Colonic mucosa (tissue), 4 donors: ENCODE results near the gene MUC2. TPM values are rescaled to one million over a fixed set of nuclear protein-coding genes. Genes with fewer than 3 reads are reported as not detected.

Experiments used
- DNase-seq: peaks from one replicate; pipeline ENCODE4 v3.0.0-alpha.2; 2020
- H3K27ac ChIP-seq: fragments of 200-600 bp; one replicate; pipeline ENCODE4 v1.8.0; 2021
- H3K27me3 ChIP-seq: fragments of 200-600 bp; one replicate; pipeline ENCODE4 v1.8.0; 2021
- H3K36me3 ChIP-seq: fragments of 200-600 bp; one replicate; pipeline ENCODE4 v1.8.0; 2021
- H3K4me1 ChIP-seq: fragments of 200-600 bp; one replicate; pipeline ENCODE4 v1.8.0; 2021; ENCODE audit warnings: mild to moderate bottlenecking
- H3K4me3 ChIP-seq: fragments of 200-600 bp; one replicate; pipeline ENCODE4 v1.8.0; 2021
- H3K9ac ChIP-seq, 2 donors: one replicate each; pipeline ENCODE4 v1.7.0; 2013; ENCODE audit warnings: control low read depth in 2 of 2, low read depth in 2 of 2, low read length in 2 of 2
- H3K9me3 ChIP-seq: fragments of 200-600 bp; one replicate; pipeline ENCODE4 v1.8.0; 2021
- intact Hi-C: fragments of 100-400 bp; cut with DNase I; formaldehyde crosslinking; loops from one replicate; pipeline ENCODE4 v1.14.1; 2022
- total RNA-seq, 2 donors: library from RNA; stranded (reverse); fragmentation: NEBNext Ultra II Directional in 1 of 2; extraction: Animal tissue kit (Norgen Biotek cat#: 25700) in 1 of 2; gene quantifications; one replicate each; pipeline ENCODE4 v1.2.1, GENCODE V29; 2021
- TF ChIP-seq, protein P1 (sequence below): fragments of 200-600 bp; IDR thresholded peaks from one replicate; pipeline ENCODE4 v1.8.0; 2022; ENCODE audit warnings: antibody characterized with exemption, mild to moderate bottlenecking
- donor health status: healthy.
- donor health status: DM: no; HTN: no; CAD: no.
- donor health status: DM: no; HTN: no; CAD: no.

MUC2 gene
- total RNA-seq, 2 donors from 2014 or later: 1,230 to 1,438 TPM

DNA sequence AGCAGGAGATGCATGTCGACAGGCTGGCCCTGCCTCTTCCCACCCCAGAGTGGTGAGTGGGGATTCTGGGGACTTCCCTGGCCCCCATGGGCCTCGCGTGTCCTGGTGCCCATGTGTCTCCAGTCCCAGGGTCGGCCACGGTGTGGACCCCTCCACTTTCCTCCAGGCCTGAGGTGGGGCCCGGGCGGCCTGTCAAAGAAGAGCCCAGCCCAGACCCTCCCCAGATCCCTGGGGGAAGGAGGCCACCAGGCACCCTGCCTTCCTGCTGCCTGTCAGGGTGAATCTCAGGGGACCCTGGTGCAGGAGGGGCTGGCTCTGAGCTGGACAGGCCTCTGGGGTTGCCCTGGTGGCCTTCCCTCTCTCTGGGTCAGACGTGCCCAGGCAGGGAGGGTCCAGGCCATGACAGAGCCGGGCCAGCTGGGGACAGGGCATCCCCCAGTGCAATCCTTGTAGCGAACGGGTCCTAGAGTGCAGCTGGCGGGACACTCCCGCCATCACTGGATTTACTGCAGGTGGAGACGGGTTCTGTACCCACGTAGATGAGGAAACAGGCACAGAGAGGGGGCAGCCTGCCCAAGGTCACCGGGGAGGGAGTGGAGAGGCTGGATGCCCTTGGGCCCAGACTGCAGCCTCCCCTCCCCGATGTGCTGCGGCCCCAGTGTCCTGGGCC lies 24.6 kb upstream of the MUC2 start:
- no peaks in the 10 kb centered on the region for H3K9me3 ChIP-seq
- H3K27me3 ChIP-seq: peaks cover 11% of the 10 kb centered on the region
- TF ChIP-seq, protein P1, sequence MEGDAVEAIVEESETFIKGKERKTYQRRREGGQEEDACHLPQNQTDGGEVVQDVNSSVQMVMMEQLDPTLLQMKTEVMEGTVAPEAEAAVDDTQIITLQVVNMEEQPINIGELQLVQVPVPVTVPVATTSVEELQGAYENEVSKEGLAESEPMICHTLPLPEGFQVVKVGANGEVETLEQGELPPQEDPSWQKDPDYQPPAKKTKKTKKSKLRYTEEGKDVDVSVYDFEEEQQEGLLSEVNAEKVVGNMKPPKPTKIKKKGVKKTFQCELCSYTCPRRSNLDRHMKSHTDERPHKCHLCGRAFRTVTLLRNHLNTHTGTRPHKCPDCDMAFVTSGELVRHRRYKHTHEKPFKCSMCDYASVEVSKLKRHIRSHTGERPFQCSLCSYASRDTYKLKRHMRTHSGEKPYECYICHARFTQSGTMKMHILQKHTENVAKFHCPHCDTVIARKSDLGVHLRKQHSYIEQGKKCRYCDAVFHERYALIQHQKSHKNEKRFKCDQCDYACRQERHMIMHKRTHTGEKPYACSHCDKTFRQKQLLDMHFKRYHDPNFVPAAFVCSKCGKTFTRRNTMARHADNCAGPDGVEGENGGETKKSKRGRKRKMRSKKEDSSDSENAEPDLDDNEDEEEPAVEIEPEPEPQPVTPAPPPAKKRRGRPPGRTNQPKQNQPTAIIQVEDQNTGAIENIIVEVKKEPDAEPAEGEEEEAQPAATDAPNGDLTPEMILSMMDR: no peak
- H3K27ac ChIP-seq: no peak overlapping the region
- no peak overlapping the region for H3K9ac ChIP-seq
- DNase-seq: no peak
- no peak overlapping the region for H3K4me3 ChIP-seq
- H3K36me3 ChIP-seq: no peaks in the 10 kb centered on the region
- intact Hi-C loops: loop anchor here (5.0 kb wide), 2 partner anchors 128 to 203 kb away; no protein-coding TSS in a partner anchor
- H3K4me1 ChIP-seq: peaks cover 5% of the 10 kb centered on the region

DNA sequence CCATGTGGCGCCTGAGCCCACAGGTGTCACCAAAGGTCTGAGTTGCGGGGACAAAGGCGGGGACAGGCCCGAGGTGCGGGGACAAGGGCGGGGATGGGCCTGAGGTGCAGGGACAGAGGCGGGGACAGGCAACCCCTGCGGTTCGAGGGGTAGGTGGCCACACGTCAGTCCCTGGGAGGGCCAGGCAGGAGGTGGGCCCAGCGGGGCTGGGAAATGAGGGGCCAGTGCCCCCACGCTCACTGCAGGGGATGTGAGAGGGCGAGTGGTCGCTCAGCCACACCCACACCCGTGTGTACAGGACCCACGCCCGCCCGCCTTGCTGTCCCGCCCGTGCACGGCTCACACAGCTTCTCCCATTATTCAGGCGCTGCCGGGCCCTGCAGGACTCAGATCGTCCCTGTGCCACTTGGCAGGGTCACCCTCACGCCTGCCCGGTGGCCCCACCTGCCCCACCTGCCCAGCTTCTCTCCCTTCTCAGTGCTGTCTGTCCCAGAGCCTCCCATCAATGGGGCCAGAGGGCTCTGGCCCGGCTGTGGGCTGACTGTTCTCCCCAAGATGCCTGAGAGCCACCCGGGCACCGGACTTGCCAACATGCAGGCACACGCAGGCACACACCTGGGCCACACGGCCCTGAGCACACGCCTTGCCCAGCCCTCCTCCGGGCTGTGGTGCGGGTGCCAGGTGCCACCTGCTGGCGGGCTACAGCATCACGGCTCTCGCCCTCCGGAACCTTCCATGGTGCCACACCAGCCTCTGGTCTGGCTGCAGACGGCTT lies 23.9 kb upstream of the MUC2 start:
- Histone ChIP-seq H3K9ac (no peak overlapping the region), H3K36me3 (no peaks in the 10 kb centered on the region), H3K4me1 (peaks cover 5% of the 10 kb centered on the region), H3K9me3 (no peaks in the 10 kb centered on the region), H3K27ac (no peak overlapping the region), H3K27me3 (peaks cover 11% of the 10 kb centered on the region), H3K4me3 (no peak overlapping the region)
- DNase-seq: peak; percentile 85
- TF ChIP-seq, protein P1: peak; percentile 89
- intact Hi-C loops: loop anchor here (5.0 kb wide), 2 partner anchors 128 to 203 kb away; no protein-coding TSS in a partner anchor

DNA sequence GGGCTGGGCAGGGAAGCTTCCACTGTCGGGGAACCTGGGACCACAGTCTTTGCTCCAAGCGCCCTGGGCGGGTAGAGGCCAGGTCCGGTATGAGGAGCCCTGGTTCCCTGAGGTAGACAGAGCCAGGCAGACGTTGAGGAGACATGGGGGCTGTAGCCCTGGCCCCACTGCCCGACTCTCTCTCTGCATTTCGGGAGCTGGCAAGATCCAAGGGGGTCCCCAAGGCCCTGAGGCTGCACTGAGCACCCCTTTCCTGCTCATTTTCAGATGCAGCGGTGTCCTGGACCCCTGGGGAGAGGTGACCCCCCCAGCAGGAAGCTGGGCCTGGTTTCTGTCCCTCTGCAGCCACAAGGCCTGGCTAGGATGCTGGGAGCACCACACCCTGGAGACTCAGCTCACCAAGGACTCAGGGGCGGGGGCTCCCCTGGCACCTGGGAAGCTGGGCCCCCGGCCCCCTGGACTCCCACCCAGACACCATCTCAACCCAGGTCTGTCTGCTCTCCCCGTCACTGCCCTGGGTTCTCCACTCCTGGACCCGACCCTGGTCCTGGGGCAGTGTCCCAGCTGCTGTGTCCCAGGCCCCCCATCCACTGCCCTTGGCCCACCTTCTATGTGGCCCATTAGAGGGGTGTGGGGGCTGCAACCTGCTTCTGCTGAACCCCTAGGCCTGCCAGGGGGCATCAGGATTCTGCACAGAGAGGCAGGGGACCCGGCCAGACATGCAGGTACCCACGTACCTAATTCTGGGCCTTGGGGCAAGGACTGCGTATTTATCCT lies 23.1 kb upstream of the MUC2 start:
- TF ChIP-seq, protein P1: no peak
- Histone ChIP-seq H3K9me3 (no peaks in the 10 kb centered on the region), H3K27ac (no peak overlapping the region), H3K4me1 (peaks cover 5% of the 10 kb centered on the region), H3K36me3 (no peaks in the 10 kb centered on the region), H3K4me3 (no peak overlapping the region), H3K27me3 (peaks cover 11% of the 10 kb centered on the region), H3K9ac (peak overlapping the region in 1 of 2 donors; percentile 21)
- peak; percentile 39 for DNase-seq
- intact Hi-C loops: loop anchor here (5.0 kb wide), 2 partner anchors 129 to 204 kb away; no protein-coding TSS in a partner anchor

DNA sequence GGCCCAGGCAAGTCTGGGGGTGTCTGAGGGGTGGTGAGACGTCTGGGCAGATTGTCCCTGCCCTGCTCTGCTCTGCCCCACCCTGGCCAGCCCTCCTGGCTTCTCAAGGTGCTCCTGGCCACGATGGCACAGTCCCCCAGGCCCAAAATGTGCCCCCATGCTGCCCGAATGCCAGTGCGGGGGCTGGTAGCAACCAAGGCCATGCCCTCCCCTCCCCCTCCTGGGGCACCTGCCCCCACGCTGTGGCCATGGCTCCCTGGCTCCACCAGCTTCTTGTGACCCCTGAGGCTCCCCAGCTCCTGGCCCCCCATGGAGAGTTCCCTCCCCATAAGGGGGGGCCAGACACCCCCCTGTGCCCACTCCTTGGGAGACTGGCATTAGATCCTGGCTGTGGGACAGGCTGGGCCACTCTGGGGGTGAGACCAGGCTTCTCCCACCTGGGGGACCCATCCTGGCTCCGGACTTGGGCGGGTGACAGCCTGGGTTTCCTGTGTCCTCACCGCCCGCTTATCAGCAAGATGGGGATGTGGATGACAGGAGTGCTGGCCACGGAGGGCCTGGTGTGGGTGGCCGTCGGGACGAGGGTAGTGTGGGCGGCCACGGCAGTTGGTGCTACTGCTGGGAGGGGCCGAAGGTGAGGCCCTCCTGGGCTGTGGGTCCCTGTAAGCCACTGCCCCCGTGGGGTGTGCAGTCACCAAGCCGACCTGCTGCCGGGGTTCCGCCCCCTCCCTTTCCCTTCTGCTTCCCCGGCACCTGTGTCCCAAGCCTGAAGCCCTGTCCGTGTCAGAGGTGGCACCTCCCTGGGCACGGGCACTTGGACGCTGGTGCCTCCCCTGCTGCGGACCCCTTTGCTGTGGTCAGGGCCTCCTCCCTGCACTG lies 22.3 kb upstream of the MUC2 start:
- H3K4me1 ChIP-seq: peaks cover 5% of the 10 kb centered on the region
- no peak for DNase-seq
- intact Hi-C loops: loop anchor here (5.0 kb wide), 2 partner anchors 130 to 205 kb away; no protein-coding TSS in a partner anchor
- no peaks in the 10 kb centered on the region for H3K9me3 ChIP-seq
- H3K27me3 ChIP-seq: peaks cover 11% of the 10 kb centered on the region
- TF ChIP-seq, protein P1: no peak
- no peak overlapping the region for H3K4me3 ChIP-seq
- no peaks in the 10 kb centered on the region for H3K36me3 ChIP-seq
- H3K27ac ChIP-seq: peak overlapping the region; percentile 93
- peak overlapping the region; percentile 3 to 26 for H3K9ac ChIP-seq
